ENCODE results near the gene S100Z. TPM values are rescaled to one million over a fixed set of nuclear protein-coding genes. Genes with fewer than 3 reads are reported as not detected.

S100Z gene
- total and polyA plus RNA-seq, 9 of the 15 experiments (the other 6 are each of a cell fraction or from before 2014, with no cell fraction given), result 0.15 to 0.42 (median 0.20) TPM; not detected in 6

Small RNAs within 50 kb of the gene (small RNA-seq; reads per million reads assigned to genes)
- not detected for gene RN7SL208P
- gene RNU6ATAC36P, result not detected

Other genes starting within 250 kb of the S100Z start
- not detected in 2 replicates for gene F2RL2, start 226.6 kb upstream of the S100Z start, total RNA-seq (2014; rRNA removed)
- 0.10 TPM in 1 of 2 replicates, not detected in the other for gene F2RL2, start 226.6 kb upstream of the S100Z start, total RNA-seq (2014; rRNA removed; fragmentation: Illumina TruSeq; extraction: Trizol)
- not detected in 2 replicates for gene F2RL2, start 226.6 kb upstream of the S100Z start, total RNA-seq (2015; rRNA removed; fragmentation: Illumina TruSeq; extraction: Trizol)
- 0.07 and 0.09 TPM in 2 replicates for gene F2RL2, start 226.6 kb upstream of the S100Z start, total RNA-seq (2021)
- 0.07 and 0.14 TPM in 2 replicates for gene F2RL2, start 226.6 kb upstream of the S100Z start, polyA plus RNA-seq (2011; rRNA removed)
- gene F2RL2, start 226.6 kb upstream of the S100Z start, polyA plus RNA-seq (2014; fragmentation: Illumina TruSeq; extraction: Trizol), result 0.10 and 0.12 TPM in 2 replicates
- gene F2RL2, start 226.6 kb upstream of the S100Z start, polyA plus RNA-seq (2014; fragmentation: Nextera tagmentation; extraction: Ambion mirVana), result under 1 TPM; 0.03 to 0.06 TPM
- 0.05 TPM in 1 of 2 replicates, not detected in the other for gene F2RL2, start 226.6 kb upstream of the S100Z start, polyA plus RNA-seq (2014; rRNA removed)
- 11.2 and 13.7 TPM in 2 replicates for gene F2R, start 133.9 kb upstream of the S100Z start, total RNA-seq (2014; rRNA removed)
- 15.1 and 15.2 TPM in 2 replicates for gene F2R, start 133.9 kb upstream of the S100Z start, total RNA-seq (2014; rRNA removed; fragmentation: Illumina TruSeq; extraction: Trizol)
- gene F2R, start 133.9 kb upstream of the S100Z start, total RNA-seq (2015; rRNA removed; fragmentation: Illumina TruSeq; extraction: Trizol), result 10.5 and 11.1 TPM in 2 replicates
- 14.7 and 15.3 TPM in 2 replicates for gene F2R, start 133.9 kb upstream of the S100Z start, total RNA-seq (2021)
- gene F2R, start 133.9 kb upstream of the S100Z start, polyA plus RNA-seq (2011; rRNA removed), result 34.7 and 56.5 TPM in 2 replicates
- 19.1 and 19.8 TPM in 2 replicates for gene F2R, start 133.9 kb upstream of the S100Z start, polyA plus RNA-seq (2014; fragmentation: Illumina TruSeq; extraction: Trizol)
- gene F2R, start 133.9 kb upstream of the S100Z start, polyA plus RNA-seq (2014; fragmentation: Nextera tagmentation; extraction: Ambion mirVana), result 1 to 10 TPM; 4.0 to 4.9 TPM
- 17.1 and 18.5 TPM in 2 replicates for gene F2R, start 133.9 kb upstream of the S100Z start, polyA plus RNA-seq (2014; rRNA removed)
- 0.04 TPM in 1 of 2 replicates, not detected in the other for gene F2RL1, start 31.0 kb upstream of the S100Z start, total RNA-seq (2014; rRNA removed)
- 0.26 TPM in 1 of 2 replicates, not detected in the other for gene F2RL1, start 31.0 kb upstream of the S100Z start, total RNA-seq (2014; rRNA removed; fragmentation: Illumina TruSeq; extraction: Trizol)
- gene F2RL1, start 31.0 kb upstream of the S100Z start, total RNA-seq (2015; rRNA removed; fragmentation: Illumina TruSeq; extraction: Trizol), result not detected in 2 replicates
- 0.22 and 0.27 TPM in 2 replicates for gene F2RL1, start 31.0 kb upstream of the S100Z start, total RNA-seq (2021)
- 0.39 and 0.50 TPM in 2 replicates for gene F2RL1, start 31.0 kb upstream of the S100Z start, polyA plus RNA-seq (2011; rRNA removed)
- 0.03 and 0.04 TPM in 2 replicates for gene F2RL1, start 31.0 kb upstream of the S100Z start, polyA plus RNA-seq (2014; fragmentation: Illumina TruSeq; extraction: Trizol)
- gene F2RL1, start 31.0 kb upstream of the S100Z start, polyA plus RNA-seq (2014; fragmentation: Nextera tagmentation; extraction: Ambion mirVana), result not detected
- gene F2RL1, start 31.0 kb upstream of the S100Z start, polyA plus RNA-seq (2014; rRNA removed), result not detected in 2 replicates
- gene CRHBP, start 103.0 kb downstream of the S100Z start, total RNA-seq (2014; rRNA removed), result not detected in 2 replicates
- gene CRHBP, start 103.0 kb downstream of the S100Z start, total RNA-seq (2014; rRNA removed; fragmentation: Illumina TruSeq; extraction: Trizol), result not detected in 2 replicates
- gene CRHBP, start 103.0 kb downstream of the S100Z start, total RNA-seq (2015; rRNA removed; fragmentation: Illumina TruSeq; extraction: Trizol), result not detected in 2 replicates
- gene CRHBP, start 103.0 kb downstream of the S100Z start, total RNA-seq (2021), result not detected in 2 replicates
- gene CRHBP, start 103.0 kb downstream of the S100Z start, polyA plus RNA-seq (2011; rRNA removed), result not detected in 2 replicates
- gene CRHBP, start 103.0 kb downstream of the S100Z start, polyA plus RNA-seq (2014; fragmentation: Illumina TruSeq; extraction: Trizol), result not detected in 2 replicates
- gene CRHBP, start 103.0 kb downstream of the S100Z start, polyA plus RNA-seq (2014; fragmentation: Nextera tagmentation; extraction: Ambion mirVana), result not detected
- gene CRHBP, start 103.0 kb downstream of the S100Z start, polyA plus RNA-seq (2014; rRNA removed), result 0.35 TPM in 1 of 2 replicates, not detected in the other
- gene AGGF1, start 180.4 kb downstream of the S100Z start, total RNA-seq (2014; rRNA removed), result 15.6 and 19.8 TPM in 2 replicates
- 14.7 and 17.8 TPM in 2 replicates for gene AGGF1, start 180.4 kb downstream of the S100Z start, total RNA-seq (2014; rRNA removed; fragmentation: Illumina TruSeq; extraction: Trizol)
- gene AGGF1, start 180.4 kb downstream of the S100Z start, total RNA-seq (2015; rRNA removed; fragmentation: Illumina TruSeq; extraction: Trizol), result 12.1 and 13.4 TPM in 2 replicates
- gene AGGF1, start 180.4 kb downstream of the S100Z start, total RNA-seq (2021), result 16.7 and 17.2 TPM in 2 replicates
- 15.6 and 20.4 TPM in 2 replicates for gene AGGF1, start 180.4 kb downstream of the S100Z start, polyA plus RNA-seq (2011; rRNA removed)
- gene AGGF1, start 180.4 kb downstream of the S100Z start, polyA plus RNA-seq (2014; fragmentation: Illumina TruSeq; extraction: Trizol), result 10.7 and 12.9 TPM in 2 replicates
- gene AGGF1, start 180.4 kb downstream of the S100Z start, polyA plus RNA-seq (2014; fragmentation: Nextera tagmentation; extraction: Ambion mirVana), result 1 to 10 TPM; 5.2 to 5.8 TPM
- 10.0 and 12.4 TPM in 2 replicates for gene AGGF1, start 180.4 kb downstream of the S100Z start, polyA plus RNA-seq (2014; rRNA removed)
- gene ZBED3, start 237.3 kb downstream of the S100Z start, total RNA-seq (2014; rRNA removed), result not detected in 2 replicates
- gene ZBED3, start 237.3 kb downstream of the S100Z start, total RNA-seq (2014; rRNA removed; fragmentation: Illumina TruSeq; extraction: Trizol), result not detected in 2 replicates
- gene ZBED3, start 237.3 kb downstream of the S100Z start, total RNA-seq (2015; rRNA removed; fragmentation: Illumina TruSeq; extraction: Trizol), result not detected in 2 replicates
- 0.04 TPM in 1 of 2 replicates, not detected in the other for gene ZBED3, start 237.3 kb downstream of the S100Z start, total RNA-seq (2021)
- 0.01 TPM in 1 of 2 replicates, not detected in the other for gene ZBED3, start 237.3 kb downstream of the S100Z start, polyA plus RNA-seq (2011; rRNA removed)
- 0.01 TPM in 1 of 2 replicates, not detected in the other for gene ZBED3, start 237.3 kb downstream of the S100Z start, polyA plus RNA-seq (2014; fragmentation: Illumina TruSeq; extraction: Trizol)
- under 1 TPM; 0.01 to 0.03 TPM for gene ZBED3, start 237.3 kb downstream of the S100Z start, polyA plus RNA-seq (2014; fragmentation: Nextera tagmentation; extraction: Ambion mirVana)
- not detected in 2 replicates for gene ZBED3, start 237.3 kb downstream of the S100Z start, polyA plus RNA-seq (2014; rRNA removed)